ENCODE data around the gene TTC21B.
"Not testable (repeated sequence)": the region's sequence is repeated elsewhere in the genome, so short reads cannot be mapped to it uniquely, and the experiment has no call there.

DNA sequence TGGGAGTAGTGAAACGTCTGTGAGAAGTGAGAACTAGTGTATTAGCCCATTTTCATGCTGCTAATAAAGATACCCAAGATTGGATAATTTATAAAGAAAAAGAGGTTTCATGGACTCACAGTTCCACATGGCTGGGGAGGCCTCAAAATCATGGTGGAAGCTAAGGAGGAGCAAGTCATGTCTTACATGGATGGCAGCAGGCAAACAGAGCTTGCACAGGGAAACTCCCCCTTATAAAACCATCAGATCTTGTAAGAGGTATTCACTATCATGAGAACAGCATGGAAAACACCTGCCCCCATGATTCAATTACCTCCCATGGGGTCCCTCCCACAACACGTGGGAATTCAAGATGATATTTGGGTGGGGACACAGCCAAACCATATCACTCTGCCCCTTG lies 93.9 kb downstream of the TTC21B start:
- not testable (repeated sequence) for TF ChIP-seq POLR2A, CTCF (IDR thresholded peaks at IDR 0.05)
